DND-41 (cell line): Measurements from ENCODE around the gene ASIC2.

Experiments used
- ATAC-seq: fragments of 200-7000 bp; cut with Tn5 transposase; 3 replicates; pipeline ENCODE4 v1.9.1; 2021; ENCODE audit warnings: low read depth; ENCODE audit not compliant: insufficient read depth
- DNase-seq: peaks from one replicate; pipeline ENCODE4 v3.0.0-alpha.2; 2020
- H2AFZ ChIP-seq: 2 replicates; pipeline ENCODE4 v1.6.0; 2012; ENCODE audit warnings: low read depth, low read length
- H3K27ac ChIP-seq: 2 replicates; pipeline ENCODE4 v1.5.1; 2012; ENCODE audit warnings: low read length, inconsistent platforms
- H3K27me3 ChIP-seq: fragments of 200-600 bp; sonication (generic); 2 replicates; pipeline ENCODE4 v1.6.0; 2012; ENCODE audit warnings: low read length, mild to moderate bottlenecking, inconsistent platforms; ENCODE audit not compliant: insufficient read depth, poor library complexity
- H3K36me3 ChIP-seq: 2 replicates; pipeline ENCODE4 v1.5.1; 2012; ENCODE audit warnings: low read length, inconsistent platforms; ENCODE audit not compliant: insufficient read depth
- H3K4me1 ChIP-seq: 2 replicates; pipeline ENCODE4 v1.5.1; 2012; ENCODE audit warnings: mild to moderate bottlenecking, low read length; ENCODE audit not compliant: insufficient read depth
- H3K4me2 ChIP-seq: 2 replicates; pipeline ENCODE4 v1.6.0; 2012; ENCODE audit warnings: mild to moderate bottlenecking, moderate library complexity, low read length, inconsistent platforms; ENCODE audit not compliant: insufficient read depth
- H3K4me3 ChIP-seq, 2 experiments: fragments of 200-600 bp in 1 of 2; shearing (Covaris generic) in 1 of 2; 2 replicates each; pipeline ENCODE4 v1.5.1; 2012 to 2016; ENCODE audit warnings: inconsistent platforms in 2 of 2, low read length in 2 of 2, mild to moderate bottlenecking in 2 of 2, low read depth in 1 of 2, moderate library complexity in 1 of 2
- H3K79me2 ChIP-seq: 2 replicates; pipeline ENCODE4 v1.6.0; 2012; ENCODE audit warnings: low read length, inconsistent platforms; ENCODE audit not compliant: insufficient read depth
- H3K9ac ChIP-seq: 2 replicates; pipeline ENCODE4 v1.6.0; 2012; ENCODE audit warnings: low read depth, mild to moderate bottlenecking, inconsistent platforms, low read length, moderate library complexity
- H3K9me3 ChIP-seq: 2 replicates; pipeline ENCODE4 v1.5.1; 2012; ENCODE audit warnings: low read length, moderate library complexity, mild to moderate bottlenecking, inconsistent platforms; ENCODE audit not compliant: insufficient read depth, severe bottlenecking
- H4K20me1 ChIP-seq: 2 replicates; pipeline ENCODE4 v1.6.0; 2012; ENCODE audit warnings: low read length; ENCODE audit not compliant: insufficient read depth
- CTCF ChIP-seq: IDR thresholded peaks from 2 replicates; pipeline ENCODE4 v1.5.1; 2012; ENCODE audit warnings: borderline replicate concordance, low read length, moderate library complexity, mild to moderate bottlenecking; ENCODE audit not compliant: poor library complexity, severe bottlenecking; ENCODE audit errors: extremely low read depth
- EZH2 ChIP-seq: IDR thresholded peaks from 3 replicates; pipeline ENCODE4 v1.6.1; 2012; ENCODE audit warnings: borderline replicate concordance, low read depth, mild to moderate bottlenecking, moderate library complexity, low read length, inconsistent platforms; ENCODE audit not compliant: severe bottlenecking

ASIC2 gene

GRCh38 chr17:33142705-33143299 lies 150.3 kb downstream of the ASIC2 start:
- Histone ChIP-seq H3K4me1 (no peaks in the 10 kb centered on the region), H3K4me2 (no peak overlapping the region), H3K4me3 (no peak overlapping the region), H3K27me3 (no peaks in the 10 kb centered on the region), H3K9me3 (no peaks in the 10 kb centered on the region), H3K36me3 (no peaks in the 10 kb centered on the region), H4K20me1 (peaks cover 5% of the 10 kb centered on the region), H3K27ac (no peak overlapping the region), H3K9ac (no peak overlapping the region), H2AFZ (no peak overlapping the region), H3K79me2 (no peaks in the 10 kb centered on the region)
- DNase-seq = peak; percentile 47
- ATAC-seq = 0 out of 3 replicates have a peak, but pooled peaks have one; percentile 37
- no peak for TF ChIP-seq EZH2
- no peak for TF ChIP-seq CTCF

GRCh38 chr17:33140413-33141099 lies 152.5 kb downstream of the ASIC2 start:
- peaks cover 5% of the 10 kb centered on the region for H4K20me1 ChIP-seq
- TF ChIP-seq EZH2 = no peak
- no peak for TF ChIP-seq CTCF
- ATAC-seq = no peak
- no peaks in the 10 kb centered on the region for H3K4me1 ChIP-seq
- no peak for DNase-seq
- H3K27ac ChIP-seq = no peak overlapping the region
- no peak overlapping the region for H3K4me3 ChIP-seq
- no peak overlapping the region for H3K4me2 ChIP-seq
- H3K79me2 ChIP-seq = no peaks in the 10 kb centered on the region
- no peaks in the 10 kb centered on the region for H3K36me3 ChIP-seq
- no peak overlapping the region for H3K9ac ChIP-seq
- no peaks in the 10 kb centered on the region for H3K27me3 ChIP-seq
- H2AFZ ChIP-seq = no peak overlapping the region
- no peaks in the 10 kb centered on the region for H3K9me3 ChIP-seq

GRCh38 chr17:33138627-33139026 lies 154.5 kb downstream of the ASIC2 start:
- Histone ChIP-seq H3K4me1 (no peaks in the 10 kb centered on the region), H3K4me3 (no peak overlapping the region), H3K27me3 (no peaks in the 10 kb centered on the region), H3K79me2 (no peaks in the 10 kb centered on the region), H3K27ac (no peak overlapping the region), H3K4me2 (no peak overlapping the region), H3K9me3 (no peaks in the 10 kb centered on the region), H2AFZ (no peak overlapping the region), H4K20me1 (peaks cover 5% of the 10 kb centered on the region), H3K9ac (no peak overlapping the region), H3K36me3 (no peaks in the 10 kb centered on the region)
- ATAC-seq = no peak
- TF ChIP-seq EZH2 (no peak), CTCF (no peak)
- DNase-seq = no peak
